ENCODE results near the gene ZW10.
"Not testable (repeated sequence)": the region's sequence is repeated elsewhere in the genome, so short reads cannot be mapped to it uniquely, and the experiment has no call there.

The ZW10 gene

DNA sequence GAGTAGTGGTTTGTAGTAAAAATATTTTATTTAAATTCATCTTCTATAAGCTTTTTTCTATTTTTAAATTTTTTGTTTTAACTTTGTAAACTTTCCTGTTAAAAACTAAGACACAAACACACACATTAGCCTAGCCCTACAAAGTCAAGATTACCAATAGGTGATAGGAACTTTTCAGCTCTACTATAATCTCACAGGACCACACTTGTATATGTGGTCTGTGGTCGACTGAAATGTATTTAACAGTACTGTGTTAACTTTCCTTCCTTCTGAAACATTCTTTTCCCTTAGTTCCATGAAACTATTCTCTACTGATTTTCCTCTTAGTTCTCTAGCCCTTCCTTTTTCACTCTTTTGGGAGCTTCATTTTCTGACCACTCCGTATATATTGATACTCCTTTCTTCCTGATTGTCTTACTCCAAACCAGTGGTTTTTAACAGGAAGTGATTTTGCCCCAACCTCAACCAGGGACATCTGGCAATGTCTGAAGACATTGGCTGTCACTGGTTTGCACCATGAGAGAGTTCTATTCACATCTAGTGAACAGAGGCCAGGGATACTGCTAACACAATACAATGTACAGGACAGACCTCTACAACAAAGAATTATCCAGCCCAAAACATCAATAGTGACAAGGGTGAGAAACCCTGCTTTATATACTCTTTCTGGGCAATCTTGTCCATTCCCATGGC, 8.8 kb downstream of the ZW10 start:
- Histone ChIP-seq H3K9me2 (ENCODE audit: low read depth, low read length) (no peaks in the 10 kb centered on the region), H3F3A (ENCODE audit: insufficient read depth, low read length) (no peaks in the 10 kb centered on the region), H3K79me2 (ENCODE audit: insufficient read depth, low read length) (no peaks in the 10 kb centered on the region), H4K20me1 (ENCODE audit: insufficient read depth, low read length) (no peaks in the 10 kb centered on the region), H3K4me3 (ENCODE audit: low read depth, low read length, poor library complexity, severe bottlenecking) (no peak overlapping the region), H3K4me2 (ENCODE audit: low read length) (no peak overlapping the region), H3K36me3 (ENCODE audit: insufficient read depth, low read length) (peaks cover 55% of the 10 kb centered on the region), H3K27me3 (ENCODE audit: insufficient read depth, low read length) (no peaks in the 10 kb centered on the region), H3K27ac (ENCODE audit: low read depth, low read length, poor library complexity, severe bottlenecking) (no peak overlapping the region), H3K9ac (ENCODE audit: low read length) (no peak overlapping the region), H2AFZ (ENCODE audit: low read length) (no peak overlapping the region), H3K4me1 (ENCODE audit: insufficient read depth, low read length, severe bottlenecking) (peaks cover 2% of the 10 kb centered on the region), H3K9me3 (ENCODE audit: low read length) (no peaks in the 10 kb centered on the region)
- TF ChIP-seq EZH2 (IDR thresholded peaks at IDR 0.05; ENCODE audit: borderline replicate concordance, low read length) = no peak
- TF ChIP-seq, protein P1, sequence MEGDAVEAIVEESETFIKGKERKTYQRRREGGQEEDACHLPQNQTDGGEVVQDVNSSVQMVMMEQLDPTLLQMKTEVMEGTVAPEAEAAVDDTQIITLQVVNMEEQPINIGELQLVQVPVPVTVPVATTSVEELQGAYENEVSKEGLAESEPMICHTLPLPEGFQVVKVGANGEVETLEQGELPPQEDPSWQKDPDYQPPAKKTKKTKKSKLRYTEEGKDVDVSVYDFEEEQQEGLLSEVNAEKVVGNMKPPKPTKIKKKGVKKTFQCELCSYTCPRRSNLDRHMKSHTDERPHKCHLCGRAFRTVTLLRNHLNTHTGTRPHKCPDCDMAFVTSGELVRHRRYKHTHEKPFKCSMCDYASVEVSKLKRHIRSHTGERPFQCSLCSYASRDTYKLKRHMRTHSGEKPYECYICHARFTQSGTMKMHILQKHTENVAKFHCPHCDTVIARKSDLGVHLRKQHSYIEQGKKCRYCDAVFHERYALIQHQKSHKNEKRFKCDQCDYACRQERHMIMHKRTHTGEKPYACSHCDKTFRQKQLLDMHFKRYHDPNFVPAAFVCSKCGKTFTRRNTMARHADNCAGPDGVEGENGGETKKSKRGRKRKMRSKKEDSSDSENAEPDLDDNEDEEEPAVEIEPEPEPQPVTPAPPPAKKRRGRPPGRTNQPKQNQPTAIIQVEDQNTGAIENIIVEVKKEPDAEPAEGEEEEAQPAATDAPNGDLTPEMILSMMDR (IDR thresholded peaks at IDR 0.05; ENCODE audit: low read length) = no peak

DNA sequence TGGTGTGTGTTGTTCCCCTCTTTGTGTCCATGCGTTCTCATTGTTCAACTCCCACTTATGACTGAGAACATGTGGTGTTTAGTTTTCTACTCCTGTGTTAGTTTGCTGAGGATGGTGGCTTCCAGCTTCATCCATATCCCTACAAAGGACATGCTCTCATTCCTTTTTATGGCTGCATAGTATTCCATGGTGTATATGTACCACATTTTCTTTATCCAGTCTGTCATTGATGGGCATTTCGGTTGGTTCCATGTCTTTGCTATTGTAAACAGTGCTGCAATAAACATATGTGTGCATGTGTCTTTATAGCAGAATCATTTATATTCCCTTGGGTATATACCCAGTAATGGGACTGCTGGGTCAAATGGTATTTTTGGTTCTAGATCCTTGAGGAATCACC, 10.5 kb downstream of the ZW10 start:
- not testable (repeated sequence) for H3K79me2 ChIP-seq (ENCODE audit: insufficient read depth, low read length); H3F3A ChIP-seq (ENCODE audit: insufficient read depth, low read length); H3K9me3 ChIP-seq (ENCODE audit: low read length); H3K9me2 ChIP-seq (ENCODE audit: low read depth, low read length); H3K4me2 ChIP-seq (ENCODE audit: low read length); H3K4me1 ChIP-seq (ENCODE audit: insufficient read depth, low read length, severe bottlenecking); H2AFZ ChIP-seq (ENCODE audit: low read length); H3K27ac ChIP-seq (ENCODE audit: low read depth, low read length, poor library complexity, severe bottlenecking); H3K27me3 ChIP-seq (ENCODE audit: insufficient read depth, low read length); H4K20me1 ChIP-seq (ENCODE audit: insufficient read depth, low read length); H3K4me3 ChIP-seq (ENCODE audit: low read depth, low read length, poor library complexity, severe bottlenecking); H3K9ac ChIP-seq (ENCODE audit: low read length)
- peaks cover 63% of the 10 kb centered on the region for H3K36me3 ChIP-seq (ENCODE audit: insufficient read depth, low read length)

GRCh38 chr11:113760241-113760640, 13.3 kb downstream of the ZW10 start:
- Histone ChIP-seq H4K20me1 (ENCODE audit: insufficient read depth, low read length) (no peaks in the 10 kb centered on the region), H3K4me2 (ENCODE audit: low read length) (no peak overlapping the region), H2AFZ (ENCODE audit: low read length) (no peak overlapping the region), H3K9ac (ENCODE audit: low read length) (no peak overlapping the region), H3K4me3 (ENCODE audit: low read depth, low read length, poor library complexity, severe bottlenecking) (no peak overlapping the region), H3K36me3 (ENCODE audit: insufficient read depth, low read length) (peaks cover 63% of the 10 kb centered on the region), H3K9me3 (ENCODE audit: low read length) (no peaks in the 10 kb centered on the region), H3K27ac (ENCODE audit: low read depth, low read length, poor library complexity, severe bottlenecking) (no peak overlapping the region), H3K79me2 (ENCODE audit: insufficient read depth, low read length) (no peaks in the 10 kb centered on the region), H3K4me1 (ENCODE audit: insufficient read depth, low read length, severe bottlenecking) (peaks cover 9% of the 10 kb centered on the region), H3K27me3 (ENCODE audit: insufficient read depth, low read length) (no peaks in the 10 kb centered on the region), H3K9me2 (ENCODE audit: low read depth, low read length) (no peaks in the 10 kb centered on the region), H3F3A (ENCODE audit: insufficient read depth, low read length) (no peaks in the 10 kb centered on the region; the same call in 1 of the 2 replicates)
- no peak for TF ChIP-seq EZH2 (IDR thresholded peaks at IDR 0.05; ENCODE audit: borderline replicate concordance, low read length)
- TF ChIP-seq, protein P1 (IDR thresholded peaks at IDR 0.05; ENCODE audit: low read length) = no peak

GRCh38 chr11:113752932-113753331, 20.6 kb downstream of the ZW10 start:
- no peaks in the 10 kb centered on the region; the same call in 1 of the 2 replicates for H3F3A ChIP-seq (ENCODE audit: insufficient read depth, low read length)

More at GRCh38 chr11:113752932-113753331, 20.6 kb downstream of the ZW10 start:
- Histone ChIP-seq H3K27ac (ENCODE audit: low read depth, low read length, poor library complexity, severe bottlenecking) (no peak overlapping the region), H3K27me3 (ENCODE audit: insufficient read depth, low read length) (no peaks in the 10 kb centered on the region), H2AFZ (ENCODE audit: low read length) (no peak overlapping the region), H3K4me3 (ENCODE audit: low read depth, low read length, poor library complexity, severe bottlenecking) (no peak overlapping the region), H3K79me2 (ENCODE audit: insufficient read depth, low read length) (no peaks in the 10 kb centered on the region), H3K4me1 (ENCODE audit: insufficient read depth, low read length, severe bottlenecking) (no peaks in the 10 kb centered on the region), H3K36me3 (ENCODE audit: insufficient read depth, low read length) (peaks cover 41% of the 10 kb centered on the region), H4K20me1 (ENCODE audit: insufficient read depth, low read length) (no peaks in the 10 kb centered on the region), H3K9ac (ENCODE audit: low read length) (no peak overlapping the region), H3K9me3 (ENCODE audit: low read length) (no peaks in the 10 kb centered on the region), H3K9me2 (ENCODE audit: low read depth, low read length) (no peaks in the 10 kb centered on the region), H3K4me2 (ENCODE audit: low read length) (no peak overlapping the region)
- no peak for TF ChIP-seq EZH2 (IDR thresholded peaks at IDR 0.05; ENCODE audit: borderline replicate concordance, low read length)

Data from OCI-LY1 (cell line).